HepG2 (cell line): ENCODE data around the gene UBC. TPM values are rescaled to one million over a fixed set of nuclear protein-coding genes. Genes with fewer than 3 reads are reported as not detected.

ENCODE experiments used
- FLYWCH1 ChIP-seq: sonication (generic); formaldehyde crosslinking; IDR thresholded peaks from 2 replicates; pipeline ENCODE4 v1.8.1; 2023; ENCODE audit warnings: mild to moderate bottlenecking, missing genetic modification reagents
- MLLT10 ChIP-seq: sonication (generic); formaldehyde crosslinking; IDR thresholded peaks from 2 replicates; pipeline ENCODE4 v1.4.0; 2020; ENCODE audit warnings: missing genetic modification reagents
- NCOA5 ChIP-seq: sonication (generic); formaldehyde crosslinking; IDR thresholded peaks from 2 replicates; pipeline ENCODE4 v1.4.0; 2020; ENCODE audit warnings: missing genetic modification reagents
- NCOR1 ChIP-seq: fragments of 200-600 bp; sonication (generic); IDR thresholded peaks from 2 replicates; pipeline ENCODE4 v1.7.0; 2017; ENCODE audit warnings: antibody characterized with exemption, low read length, borderline replicate concordance
- NKX3-1 ChIP-seq: sonication (generic); formaldehyde crosslinking; IDR thresholded peaks from 2 replicates; pipeline ENCODE4 v1.5.0; 2020; ENCODE audit warnings: missing genetic modification reagents
- NPAS2 ChIP-seq: sonication (generic); formaldehyde crosslinking; IDR thresholded peaks from 2 replicates; pipeline ENCODE4 v1.8.0; 2022; ENCODE audit warnings: mild to moderate bottlenecking, missing genetic modification reagents, borderline replicate concordance
- RAD21 ChIP-seq: fragments of 450-650 bp; formaldehyde crosslinking; IDR thresholded peaks from 2 replicates; pipeline ENCODE4 v1.5.0; 2020; ENCODE audit warnings: mild to moderate bottlenecking
- SMARCC2 ChIP-seq: fragments of 450-650 bp; IDR thresholded peaks from 2 replicates; pipeline ENCODE4 v1.6.1; 2017; ENCODE audit warnings: antibody characterized with exemption, mild to moderate bottlenecking
- SOX6 ChIP-seq, 2 experiments: fragments of 450-650 bp in 1 of 2; sonication (generic) in 1 of 2; formaldehyde crosslinking in 1 of 2; IDR thresholded peaks; 2 replicates each; pipeline versions ENCODE4 v1.4.0 to v1.6.1; 2017 to 2020; ENCODE audit warnings: antibody characterized with exemption in 1 of 2, mild to moderate bottlenecking in 1 of 2, missing genetic modification reagents in 1 of 2
- ZFP37 ChIP-seq: sonication (generic); formaldehyde crosslinking; IDR thresholded peaks from 2 replicates; pipeline ENCODE4 v1.4.0; 2020; ENCODE audit warnings: missing genetic modification reagents, borderline replicate concordance
- ZNF18 ChIP-seq: sonication (generic); formaldehyde crosslinking; IDR thresholded peaks from 2 replicates; pipeline ENCODE4 v1.8.0; 2022; ENCODE audit warnings: mild to moderate bottlenecking, missing genetic modification reagents; ENCODE audit not compliant: insufficient replicate concordance
- ZNF276 ChIP-seq: sonication (generic); formaldehyde crosslinking; IDR thresholded peaks from 2 replicates; pipeline ENCODE4 v1.4.0; 2020; ENCODE audit warnings: mild to moderate bottlenecking, low read depth, missing genetic modification reagents
- ZNF430 ChIP-seq: sonication (generic); formaldehyde crosslinking; IDR thresholded peaks from 2 replicates; pipeline ENCODE4 v1.9.0; 2021; ENCODE audit warnings: mild to moderate bottlenecking, missing genetic modification reagents
- ZNF574 ChIP-seq: sonication (generic); formaldehyde crosslinking; IDR thresholded peaks from 2 replicates; pipeline ENCODE4 v1.4.0; 2020; ENCODE audit warnings: missing genetic modification reagents
- ZNF577 ChIP-seq: sonication (generic); formaldehyde crosslinking; IDR thresholded peaks from 2 replicates; pipeline ENCODE4 v1.4.0; 2020; ENCODE audit warnings: mild to moderate bottlenecking, low read depth, missing genetic modification reagents, borderline replicate concordance
- ZSCAN29 ChIP-seq: sonication (generic); formaldehyde crosslinking; conservative IDR thresholded peaks from 2 replicates; pipeline ENCODE4 v1.4.0; 2020; ENCODE audit warnings: mild to moderate bottlenecking, missing genetic modification reagents
- polyA plus RNA-seq, 8 experiments: library from polyadenylated mRNA; depleted of rRNA in 3 of 8; stranded (reverse) in 7 of 8; unstranded in 1 of 8; fragments of >200 nt; fragmentation: Illumina TruSeq in 4 of 8; extraction: Trizol in 4 of 8; gene quantifications; 2 replicates each; pipeline versions ENCODE4 v1.2.1 to v1.2.3, GENCODE V29; 2011 to 2016; ENCODE audit warnings: low read depth in 4 of 8, missing spikeins in 1 of 8, mixed read lengths in 1 of 8; ENCODE audit not compliant: insufficient read depth in 1 of 8
- total RNA-seq, 5 experiments: library from RNA; depleted of rRNA; stranded (reverse); fragments of >200 nt; fragmentation: Illumina TruSeq; extraction: Trizol; gene quantifications; 2 replicates each; pipeline ENCODE4 v1.2.3, GENCODE V29; 2016; ENCODE audit warnings: low read depth in 1 of 5
- TF ChIP-seq, protein P1 (sequence below): sonication (generic); formaldehyde crosslinking; IDR thresholded peaks from 2 replicates; pipeline ENCODE4 v1.4.0; 2020; ENCODE audit warnings: missing genetic modification reagents
- TF ChIP-seq, protein P2 (sequence below): sonication (generic); formaldehyde crosslinking; conservative IDR thresholded peaks from 2 replicates; pipeline ENCODE4 v1.8.0; 2022; ENCODE audit warnings: missing genetic modification reagents

UBC gene
- total and polyA plus RNA-seq, 2 of the 13 experiments (the other 11 are each of a cell fraction or from before 2014, with no cell fraction given): 805 to 1,432 TPM

- TF ChIP-seq MLLT10 (CRISPR knock-in tag): no peak
- TF ChIP-seq, protein P1, sequence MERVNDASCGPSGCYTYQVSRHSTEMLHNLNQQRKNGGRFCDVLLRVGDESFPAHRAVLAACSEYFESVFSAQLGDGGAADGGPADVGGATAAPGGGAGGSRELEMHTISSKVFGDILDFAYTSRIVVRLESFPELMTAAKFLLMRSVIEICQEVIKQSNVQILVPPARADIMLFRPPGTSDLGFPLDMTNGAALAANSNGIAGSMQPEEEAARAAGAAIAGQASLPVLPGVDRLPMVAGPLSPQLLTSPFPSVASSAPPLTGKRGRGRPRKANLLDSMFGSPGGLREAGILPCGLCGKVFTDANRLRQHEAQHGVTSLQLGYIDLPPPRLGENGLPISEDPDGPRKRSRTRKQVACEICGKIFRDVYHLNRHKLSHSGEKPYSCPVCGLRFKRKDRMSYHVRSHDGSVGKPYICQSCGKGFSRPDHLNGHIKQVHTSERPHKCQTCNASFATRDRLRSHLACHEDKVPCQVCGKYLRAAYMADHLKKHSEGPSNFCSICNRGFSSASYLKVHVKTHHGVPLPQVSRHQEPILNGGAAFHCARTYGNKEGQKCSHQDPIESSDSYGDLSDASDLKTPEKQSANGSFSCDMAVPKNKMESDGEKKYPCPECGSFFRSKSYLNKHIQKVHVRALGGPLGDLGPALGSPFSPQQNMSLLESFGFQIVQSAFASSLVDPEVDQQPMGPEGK (CRISPR knock-in tag): peak; percentile 70
- TF ChIP-seq ZNF577 (CRISPR knock-in tag): no peak
- no peak for TF ChIP-seq ZSCAN29 (CRISPR knock-in tag)
- TF ChIP-seq NKX3-1 (CRISPR knock-in tag): no peak
- no peak for TF ChIP-seq NCOA5 (CRISPR knock-in tag)
- no peak; the same call in 1 of the 2 replicates for TF ChIP-seq RAD21 (CRISPR knock-in tag)
- TF ChIP-seq SMARCC2: no peak
- TF ChIP-seq ZNF430 (CRISPR knock-in tag): no peak
- TF ChIP-seq NPAS2: no peak
- TF ChIP-seq, protein P2, sequence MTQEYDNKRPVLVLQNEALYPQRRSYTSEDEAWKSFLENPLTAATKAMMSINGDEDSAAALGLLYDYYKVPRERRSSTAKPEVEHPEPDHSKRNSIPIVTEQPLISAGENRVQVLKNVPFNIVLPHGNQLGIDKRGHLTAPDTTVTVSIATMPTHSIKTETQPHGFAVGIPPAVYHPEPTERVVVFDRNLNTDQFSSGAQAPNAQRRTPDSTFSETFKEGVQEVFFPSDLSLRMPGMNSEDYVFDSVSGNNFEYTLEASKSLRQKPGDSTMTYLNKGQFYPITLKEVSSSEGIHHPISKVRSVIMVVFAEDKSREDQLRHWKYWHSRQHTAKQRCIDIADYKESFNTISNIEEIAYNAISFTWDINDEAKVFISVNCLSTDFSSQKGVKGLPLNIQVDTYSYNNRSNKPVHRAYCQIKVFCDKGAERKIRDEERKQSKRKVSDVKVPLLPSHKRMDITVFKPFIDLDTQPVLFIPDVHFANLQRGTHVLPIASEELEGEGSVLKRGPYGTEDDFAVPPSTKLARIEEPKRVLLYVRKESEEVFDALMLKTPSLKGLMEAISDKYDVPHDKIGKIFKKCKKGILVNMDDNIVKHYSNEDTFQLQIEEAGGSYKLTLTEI (CRISPR knock-in tag): no peak
- no peak for TF ChIP-seq SOX6 (IDR thresholded peaks at IDR 0.05)
- peak; percentile 61 for TF ChIP-seq SOX6 (CRISPR knock-in tag; IDR thresholded peaks at IDR 0.05)
- no peak for TF ChIP-seq ZNF18 (CRISPR knock-in tag)
- no peak for TF ChIP-seq ZNF276
- peak; percentile 73; the same call in 1 of the 2 replicates for TF ChIP-seq NCOR1
- no peak for TF ChIP-seq FLYWCH1 (CRISPR knock-in tag)
- TF ChIP-seq ZFP37 (CRISPR knock-in tag): 0 out of 2 replicates have a peak, but pooled peaks have one; percentile 11
- TF ChIP-seq ZNF574 (CRISPR knock-in tag): peak; percentile 27; the same call in 1 of the 2 replicates
Measured at GRCh38 chr12:124884587-124885438, 29.6 kb downstream of the UBC start (continued).
